Keratinocyte (primary cell): Measurements from ENCODE around the gene SRXN1. TPM values are rescaled to one million over a fixed set of nuclear protein-coding genes. Genes with fewer than 3 reads are reported as not detected.
A peak's percentile ranks its signal among the peaks of the same experiment; 100 is the strongest.

Source experiments
- DNase-seq: peaks from one replicate; pipeline ENCODE4 v3.0.0-alpha.2; 2011; ENCODE audit warnings: low read depth, missing footprints, low spot score
- FAIRE-seq: peaks from 2 replicates; lab custom pipeline; 2011; peaks lifted over from hg19 to GRCh38; lab: Jason Lieb, UNC
- H2AFZ ChIP-seq: 2 replicates; pipeline ENCODE4 v1.6.0; 2012; ENCODE audit warnings: low read length, control low read depth, inconsistent platforms; ENCODE audit not compliant: control insufficient read depth
- H3K27ac ChIP-seq: 2 replicates; pipeline ENCODE4 v1.5.1; 2011; ENCODE audit warnings: low read length; ENCODE audit not compliant: control insufficient read depth, insufficient read depth
- H3K27me3 ChIP-seq: 3 replicates; pipeline ENCODE4 v1.6.0; 2011; ENCODE audit warnings: low read length; ENCODE audit not compliant: control insufficient read depth, insufficient read depth; ENCODE audit errors: extremely low read depth
- H3K36me3 ChIP-seq, 2 experiments: 2 replicates in 1 of 2; 3 replicates in 1 of 2; pipeline ENCODE4 v1.5.1; 2011; ENCODE audit warnings: low read length in 2 of 2, mild to moderate bottlenecking in 1 of 2; ENCODE audit not compliant: control insufficient read depth in 2 of 2, insufficient read depth in 2 of 2; ENCODE audit errors: extremely low read depth in 1 of 2
- H3K4me1 ChIP-seq: 3 replicates; pipeline ENCODE4 v1.5.1; 2011; ENCODE audit warnings: low read length; ENCODE audit not compliant: control insufficient read depth, insufficient read depth; ENCODE audit errors: extremely low read depth
- H3K4me2 ChIP-seq: 3 replicates; pipeline ENCODE4 v1.6.0; 2011; ENCODE audit warnings: low read depth, low read length; ENCODE audit not compliant: control insufficient read depth, insufficient read depth; ENCODE audit errors: extremely low read depth
- H3K4me3 ChIP-seq, 3 experiments: fragments of 200-600 bp in 1 of 3; sonication (generic) in 1 of 3; 2 replicates in 2 of 3; 3 replicates in 1 of 3; pipeline ENCODE4 v1.5.1; 2011 to 2016; ENCODE audit warnings: low read length in 3 of 3, mild to moderate bottlenecking in 3 of 3, control low read depth in 2 of 3, inconsistent platforms in 1 of 3, low read depth in 1 of 3, mixed read lengths in 1 of 3, mixed run types in 1 of 3, moderate library complexity in 1 of 3; ENCODE audit not compliant: control insufficient read depth in 2 of 3, insufficient read depth in 2 of 3; ENCODE audit errors: extremely low read depth in 1 of 3
- H3K79me2 ChIP-seq: 2 replicates; pipeline ENCODE4 v1.6.0; 2012; ENCODE audit warnings: low read length; ENCODE audit not compliant: control insufficient read depth, insufficient read depth
- H3K9ac ChIP-seq: 3 replicates; pipeline ENCODE4 v1.6.0; 2011; ENCODE audit warnings: low read length; ENCODE audit not compliant: control insufficient read depth, insufficient read depth; ENCODE audit errors: extremely low read depth
- H3K9me1 ChIP-seq: 3 replicates; pipeline ENCODE4 v1.6.0; 2011; ENCODE audit warnings: low read length; ENCODE audit not compliant: control insufficient read depth, insufficient read depth; ENCODE audit errors: extremely low read depth
- H3K9me3 ChIP-seq: 2 replicates; pipeline ENCODE4 v1.5.1; 2012; ENCODE audit warnings: low read depth, low read length; ENCODE audit not compliant: control insufficient read depth
- H4K20me1 ChIP-seq: 3 replicates; pipeline ENCODE4 v1.6.0; 2011; ENCODE audit warnings: low read length; ENCODE audit not compliant: control insufficient read depth, insufficient read depth; ENCODE audit errors: extremely low read depth
- CTCF ChIP-seq, 3 experiments: IDR thresholded peaks in 1 of 3; conservative IDR thresholded peaks in 1 of 3; optimal IDR thresholded peaks in 1 of 3; 2 replicates in 2 of 3; 3 replicates in 1 of 3; pipeline versions ENCODE3 to v1.5.1; 2011; ENCODE audit warnings: low read length in 3 of 3, mild to moderate bottlenecking in 3 of 3, moderate library complexity in 2 of 3, control low read depth in 1 of 3, inconsistent platforms in 1 of 3; ENCODE audit not compliant: insufficient read depth in 2 of 3; ENCODE audit errors: extremely low read depth in 1 of 3
- EZH2 ChIP-seq: IDR thresholded peaks from one replicate; pipeline ENCODE4 v1.6.1; 2012; ENCODE audit warnings: inconsistent platforms, mild to moderate bottlenecking, low read length, moderate library complexity
- dilution Hi-C: fragments of 300-500 bp; cut with MboI; formaldehyde crosslinking; loops from one replicate; pipeline ENCODE4 v1.7.0; 2020; ENCODE audit warnings: low sequenced_read_pairs; ENCODE audit not compliant: extremely low pct_ligation_motif_present
- polyA plus RNA-seq, 5 experiments: library from polyadenylated mRNA; depleted of rRNA in 3 of 5; stranded (reverse) in 3 of 5; stranded (forward) in 1 of 5; unstranded in 1 of 5; fragments of >200 nt; gene quantifications; 1 replicate in 1 of 5; 2 replicates in 3 of 5; 3 replicates in 1 of 5; pipeline versions ENCODE4 v1.2.1 to v1.2.3, GENCODE V29; 2011 to 2012; ENCODE audit warnings: missing spikeins in 2 of 5, low read depth in 1 of 5, low replicate concordance in 1 of 5

Gene SRXN1
- polyA plus RNA-seq, 1 donor (not counting 4 experiments of a cell fraction or from before 2014, with no cell fraction given), result 51.7 TPM

GRCh38 chr20:618980-619379, 34.0 kb downstream of the SRXN1 start:
- Histone ChIP-seq H3K4me3 (no peak overlapping the region), H3K9me1 (no peaks in the 10 kb centered on the region), H3K9ac (no peak overlapping the region), H3K79me2 (no peaks in the 10 kb centered on the region), H3K27ac (no peak overlapping the region), H3K27me3 (peaks cover 19% of the 10 kb centered on the region), H3K9me3 (no peaks in the 10 kb centered on the region), H2AFZ (no peak overlapping the region), H3K36me3 (no peaks in the 10 kb centered on the region), H3K4me1 (no peaks in the 10 kb centered on the region), H4K20me1 (no peaks in the 10 kb centered on the region), H3K4me2 (no peak overlapping the region)
- dilution Hi-C loops, result no loop called here
- no peak for DNase-seq
- FAIRE-seq, result peak; percentile 53
- no peak for TF ChIP-seq CTCF (optimal IDR thresholded peaks at IDR 0.05 in 1 of 3, IDR thresholded peaks at IDR 0.05 in 1 of 3, conservative IDR thresholded peaks at IDR 0.05 in 1 of 3; ENCODE audit: extremely low read depth in 1 of 3, insufficient read depth in 2 of 3, low read length in 3 of 3)
- no peak for TF ChIP-seq EZH2

- Histone ChIP-seq H3K36me3 (no peaks in the 10 kb centered on the region), H3K4me1 (no peaks in the 10 kb centered on the region), H3K4me3 (no peak overlapping the region), H3K27me3 (peaks cover 22% of the 10 kb centered on the region), H3K9me1 (no peaks in the 10 kb centered on the region), H2AFZ (no peak overlapping the region), H3K79me2 (no peaks in the 10 kb centered on the region), H3K9ac (no peak overlapping the region), H4K20me1 (no peaks in the 10 kb centered on the region), H3K4me2 (no peak overlapping the region), H3K9me3 (no peaks in the 10 kb centered on the region), H3K27ac (no peak overlapping the region)
- peak; percentile 5 for FAIRE-seq
- no peak for DNase-seq
- dilution Hi-C loops, result no loop called here
- TF ChIP-seq EZH2 (no peak), CTCF (optimal IDR thresholded peaks at IDR 0.05 in 1 of 3, IDR thresholded peaks at IDR 0.05 in 1 of 3, conservative IDR thresholded peaks at IDR 0.05 in 1 of 3; ENCODE audit: extremely low read depth in 1 of 3, insufficient read depth in 2 of 3, low read length in 3 of 3) (no peak)
Observed at GRCh38 chr20:617934-618690, 34.9 kb downstream of the SRXN1 start.
